HCEC 1CT (cell line): Measurements from ENCODE around the gene TTF1.

Source experiments
- DNase-seq: peaks from one replicate; pipeline ENCODE4 v3.0.0-alpha.2; 2017

The TTF1 gene

DNA sequence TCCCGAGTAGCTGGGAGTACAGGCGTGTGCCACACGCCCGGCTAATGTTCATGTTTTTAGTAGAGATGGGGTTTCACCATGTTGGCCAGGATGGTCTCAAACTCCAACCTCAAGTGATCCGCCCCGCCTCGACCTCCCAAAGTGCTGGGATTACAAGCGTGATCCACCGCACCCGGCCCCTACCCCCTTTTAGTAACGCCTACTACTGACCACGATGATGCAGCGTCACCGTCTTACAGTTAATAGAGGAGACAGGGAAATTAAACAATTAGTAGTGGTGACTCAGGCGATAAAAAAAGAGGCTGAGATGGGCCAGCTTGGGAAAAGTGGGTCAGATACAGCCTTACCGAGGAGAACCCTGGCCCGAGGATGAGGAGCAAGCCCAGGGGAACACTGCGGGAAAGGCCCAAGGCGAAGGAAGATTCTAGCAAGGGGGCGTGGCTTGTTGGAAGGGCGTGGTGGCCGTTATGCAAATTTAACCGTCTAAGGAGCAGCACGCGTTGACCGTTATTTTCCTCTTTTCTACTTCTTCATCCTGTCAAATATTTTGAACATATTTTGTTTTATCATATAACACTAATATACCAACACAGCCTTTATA, 50.2 kb downstream of the TTF1 start:
- DNase-seq: no peak

GRCh38 chr9:132354637-132355355, 51.8 kb downstream of the TTF1 start, which contains the start of gene SETX:
TSS of gene SETX (minus strand) at chr9:132354986. CDS start at chr9:132349428, 5,558 bp downstream.
- DNase-seq: peak; percentile 95

DNA sequence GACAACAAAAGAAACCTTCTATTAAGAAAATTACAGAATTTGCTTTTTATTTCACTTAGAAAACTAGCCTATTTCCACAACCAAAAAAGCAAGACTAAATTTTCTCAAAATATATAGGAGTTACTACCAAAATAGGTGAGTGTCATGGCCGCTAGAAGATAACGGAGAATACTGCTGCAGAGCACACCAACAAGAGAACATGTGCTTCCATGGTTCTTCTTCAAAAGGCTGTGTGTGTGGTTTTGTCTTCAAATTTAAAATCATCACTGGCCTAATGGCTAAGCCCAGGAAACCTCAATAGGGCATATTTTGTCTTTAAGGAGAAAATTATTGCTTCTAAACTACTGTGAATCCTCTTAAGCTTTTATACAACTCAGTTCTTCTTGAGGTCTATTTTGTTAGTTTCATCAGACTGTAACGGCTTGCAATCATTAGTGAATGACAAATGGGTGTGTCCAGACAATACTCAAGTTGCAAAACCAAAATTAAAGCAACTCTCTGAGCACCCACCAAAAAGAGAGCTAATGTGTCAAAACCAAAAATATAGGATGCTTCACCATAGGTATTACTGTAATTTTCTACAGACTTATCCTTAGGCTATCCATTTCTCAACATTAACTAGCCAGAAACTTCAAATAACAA, 55.1 kb downstream of the TTF1 start:
- DNase-seq: no peak

DNA sequence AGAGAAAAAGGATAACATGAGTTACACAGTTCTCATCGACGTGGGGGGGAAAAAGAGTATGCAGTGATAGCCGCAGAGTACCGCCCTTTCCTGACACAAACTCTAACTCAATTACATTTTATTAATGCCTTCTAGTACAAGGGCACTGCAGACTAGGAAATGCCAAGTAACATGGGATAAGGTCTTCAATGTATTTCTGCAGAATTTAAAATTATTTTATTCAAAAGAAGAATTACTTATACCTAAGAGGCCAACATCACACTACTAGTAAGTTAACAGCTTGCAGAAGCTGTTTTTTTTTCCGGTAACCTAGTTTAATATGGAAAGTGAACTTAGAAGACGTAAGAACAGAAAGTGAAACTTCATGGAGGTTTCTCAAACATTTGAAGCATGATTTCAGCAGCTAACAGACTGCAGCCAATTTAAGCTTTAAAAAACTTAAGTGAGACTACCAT, 55.8 kb downstream of the TTF1 start:
- DNase-seq: no peak

DNA sequence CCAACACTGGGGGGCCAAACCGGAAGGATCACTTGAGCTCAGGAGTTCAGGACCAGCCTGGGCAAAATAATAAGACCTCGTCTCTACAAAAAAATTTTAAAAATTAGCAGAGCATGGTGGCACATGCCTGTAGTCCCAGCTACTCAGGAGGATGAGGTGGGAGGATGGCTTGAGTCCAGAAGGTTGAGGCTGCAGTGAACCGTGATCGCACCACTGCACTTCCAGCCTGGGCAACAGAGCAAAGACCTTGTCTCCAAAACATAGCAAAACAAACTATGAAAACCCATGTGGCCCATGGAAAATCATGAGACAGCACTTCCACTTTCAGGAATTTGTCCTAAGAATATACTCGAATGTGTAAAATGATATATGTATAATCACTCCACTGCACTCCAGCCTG, 58.0 kb downstream of the TTF1 start:
- DNase-seq: no peak

DNA sequence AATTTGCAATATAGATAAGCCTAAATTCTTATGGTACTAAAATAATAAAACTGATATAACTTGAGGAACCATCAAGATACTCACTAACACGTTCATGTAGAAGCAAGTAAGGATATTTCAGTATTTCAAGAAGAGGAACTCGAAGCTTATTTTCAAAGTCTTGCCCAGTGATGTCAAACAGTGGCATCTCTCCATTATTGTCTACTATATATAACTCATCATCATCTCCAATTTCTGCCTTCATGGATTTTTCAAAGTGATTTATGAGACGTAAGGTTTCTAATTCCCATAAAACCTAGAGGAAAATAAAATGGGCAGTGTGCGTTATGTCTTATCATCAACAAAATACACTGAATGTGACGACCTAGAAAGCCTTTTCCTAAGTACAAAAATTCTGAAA, 60.5 kb downstream of the TTF1 start:
- DNase-seq: no peak

- DNase-seq: no peak
Observed at GRCh38 chr9:132341177-132341840, 65.3 kb downstream of the TTF1 start.

DNA sequence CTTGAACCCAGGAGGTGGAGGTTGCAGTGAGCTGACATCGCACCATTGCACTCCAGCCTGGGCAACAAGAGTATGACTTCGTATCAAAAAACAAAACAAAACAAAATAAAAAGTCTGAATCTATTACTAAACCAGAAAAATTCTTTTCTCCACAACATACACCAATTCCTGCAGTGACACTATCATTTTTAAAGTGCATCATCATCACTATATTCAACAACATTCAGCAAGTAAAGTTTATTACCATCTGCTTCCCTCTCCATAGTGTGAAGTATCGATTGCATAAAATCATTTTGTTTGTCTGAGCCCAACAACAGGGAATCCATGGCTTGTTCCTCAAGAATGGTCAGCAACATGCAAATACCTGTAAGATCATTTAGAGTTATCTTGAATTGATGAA, 72.3 kb downstream of the TTF1 start:
- no peak for DNase-seq

- DNase-seq: no peak
Observed at GRCh38 chr9:132333556-132333955, 73.1 kb downstream of the TTF1 start.

- DNase-seq: no peak
Observed at GRCh38 chr9:132328580-132328979, 78.1 kb downstream of the TTF1 start.

DNA sequence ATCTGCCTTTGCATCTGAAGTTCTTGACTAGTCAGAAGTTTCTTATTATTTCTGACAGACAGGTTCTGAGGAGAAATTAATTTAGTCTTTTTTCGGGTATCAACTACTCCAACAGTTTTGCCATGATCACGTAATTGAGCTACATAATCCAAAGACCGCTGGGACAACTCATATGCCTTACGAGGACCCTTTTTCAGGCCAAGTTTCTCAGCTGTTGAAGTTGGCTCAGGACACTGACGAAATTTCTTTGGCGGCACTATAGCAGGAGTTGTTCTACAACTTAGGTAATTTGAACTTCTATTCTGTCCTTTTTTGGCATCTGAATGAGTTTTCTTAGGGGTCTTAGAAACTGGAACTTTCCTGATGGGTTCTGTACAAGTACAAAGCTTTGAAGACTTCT, 79.1 kb downstream of the TTF1 start:
- DNase-seq: no peak
